GM12878 (cell line): ENCODE data around the gene NAV2. TPM values are rescaled to one million over a fixed set of nuclear protein-coding genes. Genes with fewer than 3 reads are reported as not detected.

Experiments
- ATAC-seq: fragments of 200-7000 bp; cut with Tn5 transposase; 3 replicates; pipeline ENCODE4 v1.9.1; 2020; ENCODE audit warnings: mild to moderate bottlenecking, moderate library complexity
- BruUV-seq: library from RNA; stranded (reverse); fragments of 400-500 nt; replicated peaks from 2 replicates; lab custom pipeline; 2021; lab: Mats Ljungman, UMichigan
- CTCF ChIA-PET: fragments of 300-600 bp; sonication (Branson Sonifier 250); formaldehyde crosslinking; extraction: SDS; loops from one replicate; lab custom pipeline; 2021; ENCODE audit warnings: inconsistent platforms; lab: Yijun Ruan, JAX
- POLR2A ChIA-PET: fragments of 350-600 bp; formaldehyde crosslinking; extraction: SDS; loops from one replicate; lab custom pipeline; 2021; ENCODE audit warnings: inconsistent platforms; lab: Charles Lee
- RAD21 ChIA-PET: fragments of 300-600 bp; sonication (Branson Sonifier 250); formaldehyde crosslinking; loops from one replicate; lab custom pipeline; 2023; ENCODE audit warnings: antibody characterized with exemption; ENCODE audit not compliant: unreplicated experiment; lab: Charles Lee
- SMC1A ChIA-PET: fragments of 300-600 bp; sonication (Branson Sonifier 250); formaldehyde crosslinking; loops from one replicate; lab custom pipeline; 2023; ENCODE audit not compliant: unreplicated experiment, uncharacterized antibody; lab: Charles Lee
- DNase-seq: peaks from one replicate; pipeline ENCODE4 v3.0.0-alpha.2; 2011; ENCODE audit warnings: low read depth, low spot score
- FAIRE-seq: peaks from 3 replicates; lab custom pipeline; 2011; peaks lifted over from hg19 to GRCh38; lab: Jason Lieb, UNC
- H2AFZ ChIP-seq: 2 replicates; pipeline ENCODE4 v1.6.0; 2011; ENCODE audit warnings: low read depth, low read length, control low read depth; ENCODE audit not compliant: control insufficient read depth
- H3K27ac ChIP-seq: 2 replicates; pipeline ENCODE4 v1.5.1; 2011; ENCODE audit warnings: control low read depth; ENCODE audit not compliant: control insufficient read depth, insufficient read depth
- H3K27me3 ChIP-seq, 2 experiments: replicated peaks in 1 of 2; 2 replicates each; pipeline versions ENCODE4 v1.6.0 to v1.6.1; 2011; ENCODE audit warnings: low read length in 1 of 2; ENCODE audit not compliant: control insufficient read depth in 2 of 2, insufficient read depth in 2 of 2
- H3K36me3 ChIP-seq, 2 experiments: 2 replicates each; pipeline ENCODE4 v1.5.1; 2011; ENCODE audit warnings: low read length in 1 of 2; ENCODE audit not compliant: control insufficient read depth in 2 of 2, insufficient read depth in 2 of 2
- H3K4me1 ChIP-seq: 2 replicates; pipeline ENCODE4 v1.6.1; 2011; ENCODE audit warnings: mild to moderate bottlenecking, low read length, moderate library complexity, mixed read lengths; ENCODE audit not compliant: control insufficient read depth, insufficient read depth
- H3K4me2 ChIP-seq: 2 replicates; pipeline ENCODE4 v1.6.0; 2011; ENCODE audit warnings: control low read depth; ENCODE audit not compliant: control insufficient read depth, insufficient read depth
- H3K4me3 ChIP-seq: fragments of 200-600 bp; sonication (generic); 2 replicates; pipeline ENCODE4 v1.5.1; 2016
- H3K79me2 ChIP-seq: 2 replicates; pipeline ENCODE4 v1.6.0; 2011; ENCODE audit warnings: low read length; ENCODE audit not compliant: control insufficient read depth, insufficient read depth
- H3K9ac ChIP-seq: 2 replicates; pipeline ENCODE4 v1.8.0; 2011; ENCODE audit warnings: low read length, control low read depth, mixed read lengths; ENCODE audit not compliant: control insufficient read depth, insufficient read depth
- H3K9me3 ChIP-seq: replicated peaks from 3 replicates; pipeline ENCODE4 v1.5.1; 2011; ENCODE audit warnings: mild to moderate bottlenecking, low read length; ENCODE audit not compliant: control insufficient read depth, insufficient read depth
- H4K20me1 ChIP-seq: 2 replicates; pipeline ENCODE4 v1.6.0; 2011; ENCODE audit not compliant: control insufficient read depth, insufficient read depth
- CHD2 ChIP-seq: IDR thresholded peaks from 2 replicates; pipeline ENCODE4 v1.6.1; 2011; ENCODE audit warnings: low read depth, low read length, improper control_type of control experiment, borderline replicate concordance
- FOS ChIP-seq: IDR thresholded peaks from 3 replicates; pipeline ENCODE4 v1.6.1; 2011; ENCODE audit warnings: borderline replicate concordance; ENCODE audit not compliant: insufficient read length; ENCODE audit errors: extremely low read depth
- KAT2A ChIP-seq: conservative IDR thresholded peaks from 2 replicates; pipeline ENCODE4 v1.6.1; 2011; ENCODE audit warnings: low read depth, low read length; ENCODE audit not compliant: control insufficient read depth
- NFYB ChIP-seq: IDR thresholded peaks from 2 replicates; pipeline ENCODE4 v1.6.1; 2011; ENCODE audit warnings: low read depth, mild to moderate bottlenecking, low read length, improper control_type of control experiment, moderate library complexity; ENCODE audit not compliant: insufficient read depth
- RB1 ChIP-seq: fragments of 450-650 bp; formaldehyde crosslinking; IDR thresholded peaks from 2 replicates; pipeline ENCODE4 v1.6.1; 2017; ENCODE audit warnings: mild to moderate bottlenecking, borderline replicate concordance
- SMAD5 ChIP-seq: IDR thresholded peaks from 2 replicates; pipeline ENCODE4 v1.6.1; 2016; ENCODE audit warnings: antibody characterized with exemption, low read depth
- TBL1XR1 ChIP-seq: IDR thresholded peaks from 2 replicates; pipeline ENCODE4 v1.6.1; 2012; ENCODE audit warnings: low read depth, low read length, improper control_type of control experiment
- TCF12 ChIP-seq: IDR thresholded peaks from 2 replicates; pipeline ENCODE4 v1.6.1; 2011; ENCODE audit warnings: low read depth, mild to moderate bottlenecking, low read length
- WGBS: methylation state at CpG from one replicate; pipeline ENCODE4 v1.1.6; 2016; ENCODE audit warnings: low lambda C conversion rate; ENCODE audit not compliant: insufficient replicate concordance, insufficient coverage; ENCODE audit errors: missing lambda C conversion rate; 5-methylcytosine and 5-hydroxymethylcytosine counted together
- in situ Hi-C: fragments of 300-500 bp; cut with MboI; formaldehyde crosslinking; loops from 9 replicates; pipeline ENCODE4 v1.14.3; 2018; ENCODE audit warnings: mixed read lengths
- intact Hi-C: fragments of 100-400 bp; cut with micrococcal nuclease; formaldehyde crosslinking; loops from one replicate; pipeline ENCODE4 v1.14.2; 2022; ENCODE audit not compliant: unreplicated experiment
- polyA plus RNA-seq, 11 experiments: library from polyadenylated mRNA; depleted of rRNA in 4 of 11; unstranded in 6 of 11; stranded (reverse) in 5 of 11; fragments of >200 nt; fragmentation: Nextera tagmentation in 4 of 11; fragmentation: Illumina TruSeq in 1 of 11; extraction: Ambion mirVana in 4 of 11; extraction: Trizol in 1 of 11; gene quantifications; 1 replicate in 1 of 11; 2 replicates in 10 of 11; pipeline versions ENCODE4 v1.2.1 to v1.2.3, GENCODE V29; 2011 to 2016; ENCODE audit warnings: inconsistent platforms in 2 of 11, missing spikeins in 2 of 11, low read depth in 1 of 11
- total RNA-seq, 4 experiments: library from RNA; depleted of rRNA in 3 of 4; stranded (reverse); fragments of >200 nt in 3 of 4; fragmentation: Illumina TruSeq in 1 of 4; extraction: Trizol in 1 of 4; gene quantifications; 2 replicates each; pipeline versions ENCODE4 v1.2.1 to v1.2.3, GENCODE V29; 2013 to 2021
- TF ChIP-seq, protein P1 (sequence below): fragments of 150-350 bp; IDR thresholded peaks from 2 replicates; pipeline ENCODE4 v1.6.1; 2016; ENCODE audit warnings: low read depth, low read length
- TF ChIP-seq, protein P2 (sequence below): IDR thresholded peaks from 2 replicates; pipeline ENCODE4 v1.6.1; 2012; ENCODE audit warnings: low read depth, low read length, improper control_type of control experiment

The NAV2 gene
- total and polyA plus RNA-seq, 10 of the 15 experiments (the other 5 are each of a cell fraction or from before 2014, with no cell fraction given): 0.35 to 6.1 (median 1.1) TPM

DNA sequence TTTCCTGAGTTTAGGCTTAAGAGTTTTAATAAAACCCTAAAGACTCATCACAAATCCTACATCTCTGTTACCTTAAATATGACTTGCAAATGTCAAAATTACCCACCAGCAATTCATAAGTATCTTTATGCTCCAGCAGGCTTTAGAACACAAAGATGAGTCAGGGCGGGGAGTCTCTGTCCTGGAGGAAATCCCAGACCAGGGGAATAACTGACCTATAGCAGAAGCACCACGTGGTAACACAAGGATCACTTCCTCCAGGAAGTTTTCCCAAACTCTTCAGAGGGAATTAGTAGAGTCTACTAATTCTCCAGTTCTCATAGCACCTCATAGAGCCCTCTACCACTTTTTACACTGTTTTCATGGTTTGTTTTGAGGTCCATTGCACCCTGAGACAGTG, 217.0 kb downstream of the NAV2 start:
- in situ Hi-C loops: no loop called here

More for the DNA sequence above, 217.0 kb downstream of the NAV2 start:
- ATAC-seq (no peak), DNase-seq (no peak), FAIRE-seq (no peak)
- Histone ChIP-seq H4K20me1 (no peaks in the 10 kb centered on the region), H3K4me3 (no peak overlapping the region), H3K27me3 (no peaks in the 10 kb centered on the region), H3K27ac (no peak overlapping the region), H3K4me1 (no peaks in the 10 kb centered on the region), H2AFZ (no peak overlapping the region), H3K9me3 (no peaks in the 10 kb centered on the region), H3K79me2 (no peaks in the 10 kb centered on the region), H3K9ac (no peak overlapping the region), H3K36me3 (no peaks in the 10 kb centered on the region; a peak in 1 of 4 replicates), H3K4me2 (no peak overlapping the region)
- ChIA-PET RAD21 (no interaction called here), SMC1A (interaction anchor here (2.1 kb wide), 1 partner anchor 9 kb away, joined by 6 read pairs; no protein-coding TSS in a partner anchor), POLR2A (no interaction called here), CTCF (interaction anchor here (1.0 to 1.5 kb wide), 2 partner anchors 10 to 203 kb away, joined by 3 to 6 read pairs; no protein-coding TSS in a partner anchor)
- BruUV-seq: no TSS peak
- intact Hi-C loops: no loop called here
- 34% methylated on average over 2 of the region's 2 CpGs for WGBS
- TF ChIP-seq SMAD5: no peak
- no peak for TF ChIP-seq RB1
- no peak for TF ChIP-seq FOS
- no peak for TF ChIP-seq NFYB
- no peak for TF ChIP-seq TCF12
- TF ChIP-seq, protein P1, sequence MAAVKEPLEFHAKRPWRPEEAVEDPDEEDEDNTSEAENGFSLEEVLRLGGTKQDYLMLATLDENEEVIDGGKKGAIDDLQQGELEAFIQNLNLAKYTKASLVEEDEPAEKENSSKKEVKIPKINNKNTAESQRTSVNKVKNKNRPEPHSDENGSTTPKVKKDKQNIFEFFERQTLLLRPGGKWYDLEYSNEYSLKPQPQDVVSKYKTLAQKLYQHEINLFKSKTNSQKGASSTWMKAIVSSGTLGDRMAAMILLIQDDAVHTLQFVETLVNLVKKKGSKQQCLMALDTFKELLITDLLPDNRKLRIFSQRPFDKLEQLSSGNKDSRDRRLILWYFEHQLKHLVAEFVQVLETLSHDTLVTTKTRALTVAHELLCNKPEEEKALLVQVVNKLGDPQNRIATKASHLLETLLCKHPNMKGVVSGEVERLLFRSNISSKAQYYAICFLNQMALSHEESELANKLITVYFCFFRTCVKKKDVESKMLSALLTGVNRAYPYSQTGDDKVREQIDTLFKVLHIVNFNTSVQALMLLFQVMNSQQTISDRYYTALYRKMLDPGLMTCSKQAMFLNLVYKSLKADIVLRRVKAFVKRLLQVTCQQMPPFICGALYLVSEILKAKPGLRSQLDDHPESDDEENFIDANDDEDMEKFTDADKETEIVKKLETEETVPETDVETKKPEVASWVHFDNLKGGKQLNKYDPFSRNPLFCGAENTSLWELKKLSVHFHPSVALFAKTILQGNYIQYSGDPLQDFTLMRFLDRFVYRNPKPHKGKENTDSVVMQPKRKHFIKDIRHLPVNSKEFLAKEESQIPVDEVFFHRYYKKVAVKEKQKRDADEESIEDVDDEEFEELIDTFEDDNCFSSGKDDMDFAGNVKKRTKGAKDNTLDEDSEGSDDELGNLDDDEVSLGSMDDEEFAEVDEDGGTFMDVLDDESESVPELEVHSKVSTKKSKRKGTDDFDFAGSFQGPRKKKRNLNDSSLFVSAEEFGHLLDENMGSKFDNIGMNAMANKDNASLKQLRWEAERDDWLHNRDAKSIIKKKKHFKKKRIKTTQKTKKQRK: no peak
- no peak for TF ChIP-seq KAT2A
- TF ChIP-seq, protein P2, sequence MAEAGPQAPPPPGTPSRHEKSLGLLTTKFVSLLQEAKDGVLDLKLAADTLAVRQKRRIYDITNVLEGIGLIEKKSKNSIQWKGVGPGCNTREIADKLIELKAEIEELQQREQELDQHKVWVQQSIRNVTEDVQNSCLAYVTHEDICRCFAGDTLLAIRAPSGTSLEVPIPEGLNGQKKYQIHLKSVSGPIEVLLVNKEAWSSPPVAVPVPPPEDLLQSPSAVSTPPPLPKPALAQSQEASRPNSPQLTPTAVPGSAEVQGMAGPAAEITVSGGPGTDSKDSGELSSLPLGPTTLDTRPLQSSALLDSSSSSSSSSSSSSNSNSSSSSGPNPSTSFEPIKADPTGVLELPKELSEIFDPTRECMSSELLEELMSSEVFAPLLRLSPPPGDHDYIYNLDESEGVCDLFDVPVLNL: no peak
- TF ChIP-seq TBL1XR1: no peak
- TF ChIP-seq CHD2: no peak
